GM12874 (cell line): ENCODE measurements around the gene BSPRY.

Experiments
- CTCF ChIP-seq: IDR thresholded peaks from 2 replicates; pipeline ENCODE4 v1.5.1; 2011; ENCODE audit warnings: low read depth, mild to moderate bottlenecking, control low read depth, low read length, moderate library complexity; ENCODE audit not compliant: insufficient read depth

BSPRY gene

GRCh38 chr9:113343732-113344231 lies 5.6 kb upstream of the BSPRY start:
- TF ChIP-seq CTCF = no peak

- TF ChIP-seq CTCF = no peak
Measured at GRCh38 chr9:113345190-113345589, 4.2 kb upstream of the BSPRY start.

GRCh38 chr9:113345671-113346070 lies 3.7 kb upstream of the BSPRY start:
- no peak for TF ChIP-seq CTCF

GRCh38 chr9:113348437-113348836 lies 904 bp upstream of the BSPRY start:
- no peak for TF ChIP-seq CTCF

- no peak for TF ChIP-seq CTCF
Measured at GRCh38 chr9:113349066-113349444, 286 bp upstream of the BSPRY start.

GRCh38 chr9:113350107-113350661 lies 843 bp downstream of the BSPRY start:
- TF ChIP-seq CTCF = no peak

- TF ChIP-seq CTCF = no peak
Measured at GRCh38 chr9:113350937-113351336, 1.6 kb downstream of the BSPRY start.
